Heart left ventricle (tissue), 16 donors: Measurements from ENCODE around the gene PPM1K. TPM values are rescaled to one million over a fixed set of nuclear protein-coding genes. Genes with fewer than 3 reads are reported as not detected.

Source experiments
- ATAC-seq, 4 donors: fragments of 200-7000 bp; cut with Tn5 transposase; one replicate each; pipeline ENCODE4 v1.9.1; 2020 to 2022; ENCODE audit warnings: moderate library complexity in 4 of 4, mild to moderate bottlenecking in 3 of 4, moderate number of reproducible peaks in 1 of 4
- DNase-seq, 5 donors: peaks; one replicate each; pipeline ENCODE4 v3.0.0-alpha.2; 2020
- H3K27ac ChIP-seq, 12 donors: fragments of 200-600 bp; sonication (generic) in 4 of 12; one replicate each; pipeline versions ENCODE4 v1.5.0 to v1.8.0; 2016 to 2022; ENCODE audit warnings: mild to moderate bottlenecking in 2 of 12
- H3K27me3 ChIP-seq, 9 donors: fragments of 200-600 bp; sonication (generic) in 2 of 9; one replicate each; pipeline versions ENCODE4 v1.5.1 to v1.8.0; 2016 to 2022; ENCODE audit warnings: mild to moderate bottlenecking in 3 of 9
- H3K36me3 ChIP-seq, 9 donors: fragments of 200-600 bp; sonication (generic) in 2 of 9; one replicate each; pipeline versions ENCODE4 v1.5.0 to v1.8.0; 2018 to 2022; ENCODE audit warnings: mild to moderate bottlenecking in 2 of 9
- H3K4me1 ChIP-seq, 12 donors: fragments of 200-600 bp; sonication (generic) in 4 of 12; one replicate each; pipeline versions ENCODE4 v1.5.0 to v1.8.0; 2016 to 2022; ENCODE audit warnings: mild to moderate bottlenecking in 3 of 12
- H3K4me3 ChIP-seq, 12 donors: fragments of 200-600 bp; sonication (generic) in 4 of 12; one replicate each; pipeline versions ENCODE4 v1.5.0 to v1.8.0; 2017 to 2022; ENCODE audit warnings: mild to moderate bottlenecking in 9 of 12, moderate library complexity in 4 of 12
- H3K9me3 ChIP-seq, 12 donors: fragments of 200-600 bp; sonication (generic) in 4 of 12; one replicate each; pipeline versions ENCODE4 v1.5.0 to v1.8.0; 2016 to 2022; ENCODE audit warnings: mild to moderate bottlenecking in 1 of 12
- CTCF ChIP-seq, 12 donors: fragments of 200-600 bp; sonication (generic) in 4 of 12; IDR thresholded peaks; one replicate each; pipeline versions ENCODE4 v1.5.0 to v1.8.0; 2018 to 2022; ENCODE audit warnings: antibody characterized with exemption in 12 of 12, mild to moderate bottlenecking in 5 of 12
- POLR2A ChIP-seq, 2 donors: fragments of 450-650 bp; IDR thresholded peaks; one replicate each; pipeline ENCODE4 v1.6.1; 2017; ENCODE audit warnings: antibody characterized with exemption in 2 of 2, mild to moderate bottlenecking in 2 of 2, moderate library complexity in 2 of 2
- WGBS, 4 donors: extraction: QIAGEN DNeasy Blood & Tissue Kit in 2 of 4; methylation state at CpG; one replicate each; pipeline versions ENCODE4 v1.1.5 to v1.1.7; 2013 to 2018; 5-methylcytosine and 5-hydroxymethylcytosine counted together
- intact Hi-C, 10 donors: fragments of 100-400 bp; cut with DNase I; formaldehyde crosslinking; loops; one replicate each; pipeline versions ENCODE4 v1.11.1 to v1.14.2; 2022
- polyA plus RNA-seq, 2 donors: library from polyadenylated mRNA; stranded (reverse); fragments of 200-250 nt; gene quantifications; one replicate each; pipeline ENCODE4 v1.2.3, GENCODE V29; 2013
- total RNA-seq, 9 donors: library from RNA; depleted of rRNA in 2 of 9; stranded (reverse); fragments of >200 nt in 2 of 9; fragmentation: NEBNext Ultra II Directional in 3 of 9; extraction: Animal tissue kit (Norgen Biotek cat#: 25700) in 3 of 9; gene quantifications; one replicate each; pipeline versions ENCODE4 v1.1.0 to v1.2.4, GENCODE V29; 2016 to 2023
- donor health status: ischemic (EF 13 %, LVEDD 7.1; RV severe dilation, severe dysfunction).
- donor health status: healthy with polysubstance abuse.
- donor health status: DM: no; HTN: yes; CAD: no.
- donor health status: DM: no; HTN: no; CAD: no.
- donor health status: ischemic (EF 25% LVEDD 6.9; RV normal size, moderate dysfunction).
- donor health status: ischemic (EF 25% LVEDD 5.7; RV mildly dilated, moderate dysfunction).
- donor health status: healthy.
- donor health status: DM: yes; HTN: yes; CAD: no.
- donor health status: ischemic (EF 35%, LVEDD 5.7; RV mildly dilated, moderate dysfunction).
- donor health status: nonischemic (EF 11% LVEDD 7.7; RV severe dilation, severe dysfunction).
- donor health status: DM: yes; HTN: yes; CAD: no.
- donor health status: PGD.
- donor health status: ischemic (EF 29% LVEDD 5.4; RV normal size, mild dysfunction).
- donor health status: nonischemic (EF 23%, LVEDD 6.1; RV moderate dilation, normal function).

The PPM1K gene
- total and polyA plus RNA-seq, 11 donors: 72.8 to 332 (median 235) TPM

GRCh38 chr4:88219099-88219498, 65.3 kb downstream of the PPM1K start:
- DNase-seq: peak in 1 of 5 donors; percentile 25
- intact Hi-C loops: loop anchor here (1.0 to 10.0 kb wide), 10 partner anchors 233 to 544 kb away; partner anchors contain the start of gene HERC5 (in 6 of the 10)
- Histone ChIP-seq H3K4me1 (peaks cover 0 to 4% (median 0%) of the 10 kb centered on the region in 12 donors), H3K36me3 (no peaks in the 10 kb centered on the region), H3K9me3 (no peaks in the 10 kb centered on the region), H3K4me3 (no peak overlapping the region), H3K27ac (no peak overlapping the region), H3K27me3 (no peaks in the 10 kb centered on the region)
- peak; percentile 51 to 79 (median 78) for ATAC-seq
- TF ChIP-seq CTCF (IDR thresholded peaks at IDR 0.05) (peak; percentile 58 to 86 (median 72)), POLR2A (IDR thresholded peaks at IDR 0.05) (no peak)
- 0 to 2% (median 1%) methylated on average over 5 of the region's 5 CpGs for WGBS, 4 donors

- no peaks in the 10 kb centered on the region for H3K9me3 ChIP-seq
- H3K27ac ChIP-seq: no peak overlapping the region
- no peak for DNase-seq
- no peaks in the 10 kb centered on the region for H3K36me3 ChIP-seq
- peaks cover 0 to 4% (median 0%) of the 10 kb centered on the region in 12 donors for H3K4me1 ChIP-seq
- TF ChIP-seq POLR2A (IDR thresholded peaks at IDR 0.05) (no peak), CTCF (IDR thresholded peaks at IDR 0.05) (no peak)
- intact Hi-C loops: loop anchor here in 5 of 10 donors (5.0 to 10.0 kb wide), 6 partner anchors 235 to 542 kb away; partner anchors contain the start of gene HERC5 (in 2 of the 5)
- 93 to 97% (median 95%) methylated on average over 4 of the region's 4 CpGs for WGBS, 4 donors
- no peak for ATAC-seq
- no peaks in the 10 kb centered on the region for H3K27me3 ChIP-seq
- H3K4me3 ChIP-seq: no peak overlapping the region
Observed at GRCh38 chr4:88217169-88217568, 67.2 kb downstream of the PPM1K start.

GRCh38 chr4:88216395-88216794, 68.0 kb downstream of the PPM1K start:
- H3K4me3 ChIP-seq: no peak overlapping the region
- intact Hi-C loops: loop anchor here in 5 of 10 donors (5.0 to 10.0 kb wide), 6 partner anchors 236 to 542 kb away; partner anchors contain the start of gene HERC5 (in 2 of the 5)
- no peaks in the 10 kb centered on the region for H3K27me3 ChIP-seq
- TF ChIP-seq POLR2A (IDR thresholded peaks at IDR 0.05) (no peak), CTCF (IDR thresholded peaks at IDR 0.05) (no peak)
- ATAC-seq: no peak
- no peak for DNase-seq
- WGBS, 4 donors: 52 to 69% (median 67%) methylated on average over 6 of the region's 6 CpGs
- peaks cover 0 to 4% (median 0%) of the 10 kb centered on the region in 12 donors for H3K4me1 ChIP-seq
- no peak overlapping the region for H3K27ac ChIP-seq
- no peaks in the 10 kb centered on the region for H3K9me3 ChIP-seq
- H3K36me3 ChIP-seq: no peaks in the 10 kb centered on the region

- Histone ChIP-seq H3K4me3 (no peak overlapping the region), H3K9me3 (no peaks in the 10 kb centered on the region), H3K36me3 (no peaks in the 10 kb centered on the region), H3K27ac (no peak overlapping the region), H3K4me1 (peaks cover 0 to 4% (median 0%) of the 10 kb centered on the region in 12 donors), H3K27me3 (no peaks in the 10 kb centered on the region)
- TF ChIP-seq CTCF (IDR thresholded peaks at IDR 0.05): no peak
- DNase-seq: no peak
- ATAC-seq: no peak
- 76 to 83% (median 78%) methylated on average over 2 of the region's 2 CpGs for WGBS, 4 donors
- intact Hi-C loops: loop anchor here in 5 of 10 donors (5.0 to 10.0 kb wide), 6 partner anchors 237 to 541 kb away; partner anchors contain the start of gene HERC5 (in 2 of the 5)
Observed at GRCh38 chr4:88215351-88215750, 69.0 kb downstream of the PPM1K start.
